T-helper 1 cell treated with Interleukin-12 subunit alpha and Interleukin-12 subunit beta and Interleukin-4 antibody, amounts not matched to agents 30 μg/mL and 1 μg/mL, for 36 hours (primary cell): ENCODE results near the gene SPOCK1.

ENCODE experiments used
- H3K27ac Mint-ChIP-seq: one replicate; pipeline ENCODE4 v1.8.0; 2021; ENCODE audit warnings: mild to moderate bottlenecking, mixed read lengths
- H3K27me3 Mint-ChIP-seq: one replicate; pipeline ENCODE4 v1.8.0; 2021; ENCODE audit warnings: low read depth, mixed read lengths
- H3K36me3 Mint-ChIP-seq: one replicate; pipeline ENCODE4 v1.8.0; 2021; ENCODE audit warnings: low read depth, mixed read lengths
- H3K4me1 Mint-ChIP-seq: one replicate; pipeline ENCODE4 v1.8.0; 2021; ENCODE audit warnings: low read depth, mixed read lengths
- H3K4me3 Mint-ChIP-seq: one replicate; pipeline ENCODE4 v1.8.0; 2021; ENCODE audit warnings: mild to moderate bottlenecking, moderate library complexity, mixed read lengths
- H3K9me3 Mint-ChIP-seq: one replicate; pipeline ENCODE4 v1.8.0; 2021; ENCODE audit warnings: mixed read lengths

The SPOCK1 gene

GRCh38 chr5:137181667-137182066 is 317.5 kb downstream of the SPOCK1 start:
- H3K36me3 Mint-ChIP-seq: no peaks in the 10 kb centered on the region
- no peak overlapping the region for H3K4me3 Mint-ChIP-seq
- H3K27me3 Mint-ChIP-seq: no peaks in the 10 kb centered on the region
- H3K9me3 Mint-ChIP-seq: no peaks in the 10 kb centered on the region
- H3K4me1 Mint-ChIP-seq: no peaks in the 10 kb centered on the region
- H3K27ac Mint-ChIP-seq: no peak overlapping the region

- Mint-ChIP-seq H3K36me3 (no peaks in the 10 kb centered on the region), H3K9me3 (no peaks in the 10 kb centered on the region), H3K4me3 (no peak overlapping the region), H3K4me1 (no peaks in the 10 kb centered on the region), H3K27me3 (no peaks in the 10 kb centered on the region), H3K27ac (no peak overlapping the region)
Measured at GRCh38 chr5:137179203-137179602, 319.9 kb downstream of the SPOCK1 start.

- Mint-ChIP-seq H3K9me3 (no peaks in the 10 kb centered on the region), H3K36me3 (no peaks in the 10 kb centered on the region), H3K4me3 (no peak overlapping the region), H3K4me1 (no peaks in the 10 kb centered on the region), H3K27ac (no peak overlapping the region), H3K27me3 (no peaks in the 10 kb centered on the region)
Measured at GRCh38 chr5:137176609-137177008, 322.5 kb downstream of the SPOCK1 start.

GRCh38 chr5:137176126-137176525 is 323.0 kb downstream of the SPOCK1 start:
- no peaks in the 10 kb centered on the region for H3K27me3 Mint-ChIP-seq
- H3K36me3 Mint-ChIP-seq: no peaks in the 10 kb centered on the region
- no peak overlapping the region for H3K4me3 Mint-ChIP-seq
- H3K27ac Mint-ChIP-seq: no peak overlapping the region
- no peaks in the 10 kb centered on the region for H3K9me3 Mint-ChIP-seq
- no peaks in the 10 kb centered on the region for H3K4me1 Mint-ChIP-seq

- Mint-ChIP-seq H3K27me3 (no peaks in the 10 kb centered on the region), H3K4me3 (no peak overlapping the region), H3K9me3 (no peaks in the 10 kb centered on the region), H3K36me3 (no peaks in the 10 kb centered on the region), H3K4me1 (no peaks in the 10 kb centered on the region), H3K27ac (no peak overlapping the region)
Measured at GRCh38 chr5:137174196-137174595, 324.9 kb downstream of the SPOCK1 start.

GRCh38 chr5:137172258-137172657 is 326.9 kb downstream of the SPOCK1 start:
- Mint-ChIP-seq H3K9me3 (no peaks in the 10 kb centered on the region), H3K4me1 (no peaks in the 10 kb centered on the region), H3K27ac (no peak overlapping the region), H3K36me3 (no peaks in the 10 kb centered on the region), H3K4me3 (no peak overlapping the region), H3K27me3 (no peaks in the 10 kb centered on the region)

- no peaks in the 10 kb centered on the region for H3K9me3 Mint-ChIP-seq
- H3K4me1 Mint-ChIP-seq: no peaks in the 10 kb centered on the region
- H3K36me3 Mint-ChIP-seq: no peaks in the 10 kb centered on the region
- H3K4me3 Mint-ChIP-seq: no peak overlapping the region
- H3K27ac Mint-ChIP-seq: no peak overlapping the region
- H3K27me3 Mint-ChIP-seq: no peaks in the 10 kb centered on the region
Measured at GRCh38 chr5:137167187-137167586, 331.9 kb downstream of the SPOCK1 start.

- Mint-ChIP-seq H3K27me3 (no peaks in the 10 kb centered on the region), H3K36me3 (no peaks in the 10 kb centered on the region), H3K9me3 (no peaks in the 10 kb centered on the region), H3K27ac (no peak overlapping the region), H3K4me1 (no peaks in the 10 kb centered on the region), H3K4me3 (no peak overlapping the region)
Measured at GRCh38 chr5:137164961-137165360, 334.2 kb downstream of the SPOCK1 start.

GRCh38 chr5:137164536-137164935 is 334.6 kb downstream of the SPOCK1 start:
- H3K4me1 Mint-ChIP-seq: no peaks in the 10 kb centered on the region
- H3K27ac Mint-ChIP-seq: no peak overlapping the region
- H3K27me3 Mint-ChIP-seq: no peaks in the 10 kb centered on the region
- H3K4me3 Mint-ChIP-seq: no peak overlapping the region
- no peaks in the 10 kb centered on the region for H3K9me3 Mint-ChIP-seq
- H3K36me3 Mint-ChIP-seq: no peaks in the 10 kb centered on the region

GRCh38 chr5:137158691-137159090 is 340.4 kb downstream of the SPOCK1 start:
- Mint-ChIP-seq H3K4me3 (no peak overlapping the region), H3K4me1 (no peaks in the 10 kb centered on the region), H3K27ac (no peak overlapping the region), H3K9me3 (no peaks in the 10 kb centered on the region), H3K36me3 (no peaks in the 10 kb centered on the region), H3K27me3 (no peaks in the 10 kb centered on the region)

- Mint-ChIP-seq H3K4me3 (no peak overlapping the region), H3K4me1 (no peaks in the 10 kb centered on the region), H3K36me3 (no peaks in the 10 kb centered on the region), H3K27ac (no peak overlapping the region), H3K27me3 (no peaks in the 10 kb centered on the region), H3K9me3 (peaks cover 3% of the 10 kb centered on the region)
Measured at GRCh38 chr5:137156180-137156579, 342.9 kb downstream of the SPOCK1 start.

GRCh38 chr5:137155261-137156000 is 343.7 kb downstream of the SPOCK1 start:
- Mint-ChIP-seq H3K27me3 (no peaks in the 10 kb centered on the region), H3K4me1 (no peaks in the 10 kb centered on the region), H3K27ac (no peak overlapping the region), H3K36me3 (no peaks in the 10 kb centered on the region), H3K9me3 (peaks cover 3% of the 10 kb centered on the region), H3K4me3 (no peak overlapping the region)

GRCh38 chr5:137152616-137153015 is 346.5 kb downstream of the SPOCK1 start:
- Mint-ChIP-seq H3K9me3 (peaks cover 3% of the 10 kb centered on the region), H3K4me1 (no peaks in the 10 kb centered on the region), H3K27me3 (no peaks in the 10 kb centered on the region), H3K27ac (no peak overlapping the region), H3K4me3 (no peak overlapping the region), H3K36me3 (no peaks in the 10 kb centered on the region)

- no peaks in the 10 kb centered on the region for H3K4me1 Mint-ChIP-seq
- H3K36me3 Mint-ChIP-seq: no peaks in the 10 kb centered on the region
- no peak overlapping the region for H3K27ac Mint-ChIP-seq
- no peaks in the 10 kb centered on the region for H3K27me3 Mint-ChIP-seq
- no peak overlapping the region for H3K4me3 Mint-ChIP-seq
- H3K9me3 Mint-ChIP-seq: peaks cover 3% of the 10 kb centered on the region
Measured at GRCh38 chr5:137148655-137149054, 350.5 kb downstream of the SPOCK1 start.

GRCh38 chr5:137148159-137148558 is 351.0 kb downstream of the SPOCK1 start:
- H3K4me3 Mint-ChIP-seq: no peak overlapping the region
- no peaks in the 10 kb centered on the region for H3K36me3 Mint-ChIP-seq
- no peak overlapping the region for H3K27ac Mint-ChIP-seq
- H3K27me3 Mint-ChIP-seq: no peaks in the 10 kb centered on the region
- peaks cover under 1% of the 10 kb centered on the region for H3K9me3 Mint-ChIP-seq
- H3K4me1 Mint-ChIP-seq: no peaks in the 10 kb centered on the region

GRCh38 chr5:137147346-137147745 is 351.8 kb downstream of the SPOCK1 start:
- Mint-ChIP-seq H3K36me3 (no peaks in the 10 kb centered on the region), H3K27me3 (no peaks in the 10 kb centered on the region), H3K27ac (no peak overlapping the region), H3K4me3 (no peak overlapping the region), H3K9me3 (no peaks in the 10 kb centered on the region), H3K4me1 (no peaks in the 10 kb centered on the region)
